Measurements from ENCODE around the gene SLC12A3.
A peak's percentile ranks its signal among the peaks of the same experiment; 100 is the strongest.
"Not testable (repeated sequence)": the region's sequence is repeated elsewhere in the genome, so short reads cannot be mapped to it uniquely, and the experiment has no call there.

SLC12A3 gene

DNA sequence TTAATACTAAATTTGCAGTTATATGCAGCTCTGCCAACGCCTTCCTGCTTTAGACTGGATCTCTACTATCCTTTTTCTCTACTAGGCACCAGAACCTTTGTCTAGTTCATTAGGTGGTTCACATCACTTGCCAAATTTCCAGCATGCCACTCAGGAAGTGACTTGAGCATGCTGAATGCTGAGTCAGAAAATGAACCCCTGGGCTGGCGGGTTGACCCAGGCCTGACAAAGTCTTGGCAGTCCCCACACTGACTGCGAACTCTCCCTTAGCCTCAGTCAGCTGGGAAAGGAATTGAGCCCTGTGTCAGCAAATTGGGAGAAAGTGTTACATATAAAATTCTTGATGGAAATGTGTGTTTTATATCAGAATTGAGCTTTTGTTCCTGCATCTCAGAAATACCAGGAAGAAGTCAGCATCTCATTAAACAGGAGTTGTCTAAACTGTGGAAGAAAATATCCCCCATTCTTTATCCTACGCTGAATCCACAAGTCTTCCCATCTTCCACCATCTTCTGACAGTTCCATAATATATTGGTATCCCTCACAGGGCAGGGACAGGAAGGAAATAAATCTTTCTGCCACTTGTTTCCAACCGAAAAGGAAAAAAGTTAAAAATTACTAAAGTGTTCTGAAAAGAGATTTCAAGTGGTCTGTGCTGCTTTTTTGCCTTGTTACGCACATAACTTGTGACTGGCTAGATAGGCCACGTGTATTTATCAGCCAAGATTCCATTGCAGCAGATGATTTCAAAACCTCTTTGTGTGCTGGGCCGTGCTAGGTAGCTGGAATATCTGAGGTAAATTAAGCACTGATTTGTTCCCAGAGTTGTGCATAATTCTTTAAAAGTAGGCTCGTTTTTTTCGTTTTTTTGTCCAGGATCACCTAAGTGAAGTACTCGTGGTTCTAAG, 16.7 kb upstream of the SLC12A3 start:
- peak; percentile 66 for DNase-seq (ENCODE audit: low read depth)

DNA sequence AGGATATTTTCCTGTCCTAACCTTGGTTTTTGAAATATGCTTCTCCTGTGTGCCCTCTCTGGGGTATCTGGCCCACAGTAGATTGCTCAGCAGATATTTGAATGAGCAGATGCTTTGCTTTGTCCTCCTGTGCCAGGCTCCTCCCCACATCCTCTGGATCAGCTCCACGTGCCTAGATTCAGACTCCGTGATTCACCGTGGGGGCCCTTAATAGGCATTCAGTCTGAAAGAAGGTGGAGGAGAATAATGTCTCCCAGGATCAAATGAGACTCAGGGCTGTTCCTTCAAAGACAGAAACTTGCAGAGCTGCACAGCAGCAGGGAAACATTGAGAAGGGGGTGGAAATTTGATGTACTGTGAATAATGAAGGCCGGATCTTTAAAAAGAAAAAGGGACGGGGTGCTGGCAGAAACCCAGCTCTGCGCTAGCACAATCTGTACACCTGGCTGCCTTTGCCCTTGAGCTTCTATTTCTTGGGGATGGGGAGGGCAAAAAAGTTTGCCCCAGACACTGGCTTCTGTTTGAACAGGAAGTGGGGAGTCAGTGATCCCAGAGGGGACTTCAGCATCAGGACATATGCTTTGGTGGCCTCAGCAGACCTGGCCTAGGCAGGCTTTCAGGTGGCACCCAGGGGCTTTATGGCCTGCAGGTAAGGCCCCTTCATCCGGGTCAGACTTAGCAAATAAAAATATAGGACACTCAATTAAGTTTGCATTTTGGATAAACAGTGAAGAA, 15.9 kb upstream of the SLC12A3 start:
- peak; percentile 65 for DNase-seq (ENCODE audit: low read depth)

DNA sequence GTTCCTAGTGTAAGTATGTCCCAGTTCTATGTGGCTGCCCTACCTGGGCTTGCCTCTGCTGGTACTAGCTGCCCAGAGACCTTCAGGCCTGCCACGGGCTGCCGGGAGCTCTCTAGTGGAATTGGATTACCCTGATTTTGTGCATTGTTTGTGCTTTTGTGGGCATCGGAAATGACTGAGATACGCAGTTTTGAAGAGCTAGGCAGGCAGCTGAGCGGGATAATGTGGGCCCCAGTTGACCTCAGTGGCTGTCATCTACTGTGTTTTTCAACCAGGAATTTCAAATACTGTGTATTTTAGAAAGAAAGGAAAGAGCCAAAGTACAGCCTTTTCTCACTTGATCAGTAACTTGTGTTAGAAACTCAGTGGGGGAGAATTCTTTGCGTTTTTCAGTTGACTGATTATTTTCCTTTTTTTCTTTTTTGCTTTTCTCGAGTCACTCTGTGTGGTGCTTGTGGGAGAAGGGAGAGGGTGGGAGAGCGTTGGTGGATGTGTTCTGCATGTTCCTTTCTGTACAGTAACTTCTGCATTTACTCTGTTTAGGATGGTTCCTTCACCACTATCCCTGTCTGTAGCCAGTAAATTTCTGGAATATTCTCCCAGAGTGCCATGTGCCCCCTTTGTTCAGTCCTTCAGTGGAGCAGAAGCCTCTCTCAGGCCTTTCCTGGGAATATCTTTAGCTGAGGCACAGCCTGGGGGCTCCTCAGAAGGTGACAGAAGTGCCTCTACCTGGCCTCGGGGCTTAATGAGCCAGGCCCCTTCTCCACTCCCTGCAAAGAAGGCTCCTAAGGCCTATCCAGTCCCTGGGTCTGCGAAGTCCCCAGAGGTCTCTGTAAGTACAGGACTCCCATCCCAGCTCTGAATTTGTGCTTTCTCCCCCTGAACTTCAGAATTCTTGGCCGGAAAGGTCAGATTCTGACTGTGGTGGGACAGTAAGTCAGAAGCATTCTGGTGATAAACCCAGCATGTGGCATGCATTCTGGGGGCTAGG, 15.0 kb upstream of the SLC12A3 start:
- DNase-seq (ENCODE audit: low read depth) = no peak

DNA sequence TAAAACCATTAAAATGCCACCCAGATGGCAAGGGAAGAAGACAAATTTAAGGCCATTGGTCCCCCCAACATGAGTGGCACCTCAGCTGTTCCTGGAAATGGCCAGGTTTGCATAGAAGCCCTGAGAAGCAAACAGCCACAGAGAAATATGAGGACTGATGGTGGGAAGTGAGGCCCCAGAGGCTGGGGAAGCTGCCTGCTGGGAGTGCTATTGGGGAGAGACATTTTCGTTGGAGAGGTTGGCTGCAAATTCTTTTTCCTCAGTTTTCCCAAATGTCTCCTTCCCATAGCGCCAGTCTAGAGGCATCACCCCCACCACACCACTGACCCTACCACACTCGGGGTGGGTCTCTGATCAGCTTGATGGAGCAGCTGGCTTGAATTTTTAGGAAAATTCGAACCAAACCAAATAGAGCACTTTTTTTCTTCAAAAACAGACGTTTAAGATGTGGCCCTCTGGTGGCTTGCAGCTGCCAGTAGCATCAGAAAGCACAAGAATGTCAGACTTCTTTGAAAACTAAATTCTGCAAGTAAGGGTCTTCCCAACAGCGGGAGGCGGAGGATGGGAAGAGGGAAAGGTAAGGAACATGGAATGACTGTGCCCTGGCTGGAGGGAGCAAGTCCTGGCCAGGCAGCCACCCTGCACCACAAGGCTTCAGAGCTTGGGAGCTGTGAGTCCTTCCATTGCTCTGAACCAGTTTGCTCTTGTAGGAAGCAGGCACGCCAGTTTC, 13.2 kb upstream of the SLC12A3 start:
- DNase-seq (ENCODE audit: low read depth) = no peak

DNA sequence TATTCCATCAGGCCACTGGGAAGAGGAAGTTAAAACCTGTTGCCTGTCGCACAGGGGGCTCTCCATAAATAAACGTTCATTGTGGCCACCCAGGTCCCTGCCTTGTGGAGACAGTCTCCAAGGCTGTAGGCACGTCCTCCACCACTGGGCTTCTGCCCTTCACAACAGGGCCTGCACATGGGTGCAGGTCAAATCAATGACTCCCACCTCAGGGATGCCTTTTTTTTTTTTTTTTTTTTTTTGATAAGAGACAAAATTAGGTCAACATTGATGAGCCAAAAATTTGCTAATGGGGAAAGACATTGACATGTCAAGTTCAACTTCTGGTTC, 12.6 kb upstream of the SLC12A3 start:
- DNase-seq (ENCODE audit: low read depth) = no peak

DNA sequence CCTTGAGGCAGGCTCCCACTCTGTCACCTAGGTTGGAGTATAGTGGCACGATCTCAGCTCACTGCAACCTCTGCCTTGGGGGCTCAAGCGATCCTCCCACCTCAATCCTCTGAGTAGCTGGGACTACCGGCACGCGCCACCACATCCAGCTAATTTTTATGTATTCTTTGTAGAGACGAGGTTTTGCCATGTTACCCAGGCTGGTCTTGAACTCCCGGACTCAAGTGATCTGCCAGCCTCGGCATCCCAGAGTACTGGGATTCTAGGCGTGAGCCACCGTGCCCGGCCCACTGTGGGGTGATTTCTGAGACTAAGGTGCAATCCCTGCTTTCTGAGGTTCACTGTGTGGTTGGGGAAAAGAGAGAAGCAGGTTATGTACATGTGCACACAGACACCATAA, 12.0 kb upstream of the SLC12A3 start:
- no peak for DNase-seq (ENCODE audit: low read depth)

DNA sequence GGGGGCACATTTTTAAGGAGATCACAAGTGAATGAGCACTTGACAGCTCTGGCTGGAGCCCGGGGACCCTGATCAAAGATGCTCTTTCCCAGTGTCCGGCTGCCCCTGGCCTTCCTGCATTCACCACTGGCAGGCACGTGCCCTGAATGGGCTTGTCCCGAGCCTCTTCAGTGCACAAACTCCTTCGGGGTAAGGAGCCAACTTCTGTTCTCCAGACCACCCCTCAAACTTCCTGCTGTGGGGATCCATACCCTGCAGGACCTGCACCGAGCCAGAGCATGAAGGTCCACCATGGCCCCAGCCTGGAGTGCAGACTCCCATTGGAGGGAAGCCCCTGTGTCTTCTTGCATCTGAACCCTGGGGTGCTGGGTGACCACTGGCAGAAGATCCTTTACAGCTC, 9.8 kb upstream of the SLC12A3 start:
- no peak for DNase-seq (ENCODE audit: low read depth)

DNA sequence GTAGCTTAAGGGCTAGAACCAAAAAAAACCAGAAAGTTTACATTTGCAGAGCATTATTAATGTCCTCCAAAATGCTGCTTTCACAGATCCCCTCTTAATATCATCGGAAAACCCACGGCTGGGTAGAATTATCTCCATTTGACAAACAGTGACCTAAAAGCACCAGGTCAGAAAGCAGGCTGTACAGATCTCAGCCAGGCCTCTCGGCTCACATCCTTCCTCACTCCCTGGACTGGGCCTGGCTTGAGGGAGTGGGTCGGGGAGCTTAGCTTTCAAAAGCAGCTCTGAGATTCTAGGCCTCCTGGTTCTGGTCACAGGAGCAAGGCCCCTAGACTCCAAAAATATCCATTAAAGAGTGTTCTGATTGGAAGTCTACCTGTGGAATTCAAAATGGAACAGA, 9.1 kb upstream of the SLC12A3 start:
- DNase-seq (ENCODE audit: low read depth) = no peak

DNA sequence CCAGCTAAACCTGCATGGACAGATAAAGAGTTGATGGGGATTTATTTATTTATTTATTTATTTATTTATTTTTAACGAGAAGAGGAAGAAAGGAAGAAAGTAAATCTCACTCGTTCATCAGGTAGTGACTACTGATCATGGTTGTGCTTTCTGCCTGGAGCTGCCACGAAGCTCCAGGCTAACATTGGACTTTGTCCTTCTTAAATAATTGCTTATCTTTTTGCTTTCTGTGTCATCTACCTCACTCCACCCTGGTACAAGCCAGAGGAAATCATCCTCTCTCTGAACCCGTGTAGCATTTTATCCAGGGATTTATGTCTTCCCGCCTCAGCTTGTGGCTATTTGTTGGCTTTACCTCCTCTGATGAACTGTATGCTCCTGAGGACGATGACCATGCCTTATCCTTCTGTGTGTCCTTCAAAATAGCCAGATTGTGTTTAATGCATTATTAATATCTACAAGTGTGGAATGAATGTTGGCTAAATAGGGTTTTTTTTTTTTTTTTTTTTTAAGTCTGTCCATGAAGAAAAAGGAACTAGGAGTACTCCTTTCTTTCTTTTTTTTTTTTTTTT, 8.0 kb upstream of the SLC12A3 start:
- no peak for DNase-seq (ENCODE audit: low read depth)

DNA sequence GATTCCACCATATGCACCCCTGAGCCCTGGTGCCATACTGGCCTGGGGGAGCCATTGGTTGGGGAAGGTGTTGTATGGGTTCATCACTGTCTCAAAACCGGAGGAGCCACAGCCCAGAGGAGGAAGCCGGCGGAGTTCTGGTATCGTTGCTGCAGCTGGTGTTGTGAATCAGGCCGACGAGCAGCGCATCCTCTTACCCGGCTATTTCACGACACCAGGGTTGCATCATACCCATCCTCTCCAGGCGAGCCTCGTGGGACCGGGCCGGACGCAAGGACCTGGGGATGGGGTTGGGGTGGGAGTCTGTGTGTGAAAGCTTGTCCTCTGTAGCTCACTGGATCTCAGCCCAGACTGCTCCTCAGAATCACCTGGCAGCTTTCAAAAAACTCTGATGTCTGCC, 6.6 kb upstream of the SLC12A3 start:
- DNase-seq (ENCODE audit: low read depth) = no peak

DNA sequence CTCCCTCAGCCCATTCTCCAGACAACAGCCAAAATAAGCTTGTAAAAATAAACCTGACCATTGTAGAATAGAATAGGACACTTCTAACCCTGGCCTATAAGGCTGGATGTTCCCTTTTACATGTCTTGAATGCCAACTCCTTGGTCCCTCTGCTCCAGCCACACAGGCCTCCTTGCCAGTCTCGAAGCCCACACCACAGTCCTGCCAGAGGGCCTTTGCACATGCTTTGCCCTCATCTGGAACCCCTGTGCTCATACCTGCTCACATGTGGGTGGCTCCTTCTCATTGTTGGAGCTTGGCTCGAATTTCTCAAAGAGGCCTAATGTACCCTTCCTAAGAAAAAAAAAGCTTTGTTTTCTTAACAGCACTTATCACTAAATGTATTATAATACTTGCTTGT, 5.4 kb upstream of the SLC12A3 start:
- no peak for DNase-seq (ENCODE audit: low read depth)

DNA sequence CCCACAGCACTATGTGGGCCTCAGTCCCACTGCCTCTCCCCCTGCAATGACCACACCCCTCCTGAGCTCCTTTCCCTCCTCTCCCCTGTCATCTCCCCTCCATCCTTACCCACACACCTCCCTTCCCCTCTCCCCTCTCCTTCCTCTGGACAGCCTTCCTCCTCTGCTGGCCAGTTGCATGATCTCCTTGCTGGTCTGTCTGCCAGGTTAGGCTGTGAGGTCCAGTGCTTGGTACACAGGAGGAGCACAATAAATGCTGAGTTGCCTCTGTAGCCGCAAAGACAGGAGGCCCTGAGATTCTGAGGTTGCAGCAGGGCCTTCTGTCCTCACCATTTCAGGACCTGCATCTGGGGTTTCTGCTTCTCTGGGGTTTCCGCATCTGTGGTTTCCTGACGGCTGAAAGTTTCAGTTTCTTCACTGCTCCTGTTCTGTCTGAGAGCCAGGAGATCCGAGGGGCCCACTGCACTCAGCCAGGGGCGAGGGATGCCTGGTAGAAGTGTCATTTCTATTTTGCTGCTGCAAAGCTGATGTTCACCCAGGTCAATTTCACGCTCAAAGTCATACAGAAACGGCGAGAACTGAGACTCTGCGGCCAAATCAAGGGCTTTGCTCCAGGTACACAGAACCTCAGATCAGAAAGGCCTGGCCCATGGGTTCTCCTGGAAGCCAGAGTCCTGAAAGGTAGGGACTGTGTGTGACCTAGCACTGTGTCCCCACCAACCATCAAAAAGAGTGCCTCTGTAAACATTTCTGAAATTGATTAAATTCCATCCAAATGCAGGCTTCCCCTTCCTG, 4.6 kb upstream of the SLC12A3 start:
- no peak for DNase-seq (ENCODE audit: low read depth)

DNA sequence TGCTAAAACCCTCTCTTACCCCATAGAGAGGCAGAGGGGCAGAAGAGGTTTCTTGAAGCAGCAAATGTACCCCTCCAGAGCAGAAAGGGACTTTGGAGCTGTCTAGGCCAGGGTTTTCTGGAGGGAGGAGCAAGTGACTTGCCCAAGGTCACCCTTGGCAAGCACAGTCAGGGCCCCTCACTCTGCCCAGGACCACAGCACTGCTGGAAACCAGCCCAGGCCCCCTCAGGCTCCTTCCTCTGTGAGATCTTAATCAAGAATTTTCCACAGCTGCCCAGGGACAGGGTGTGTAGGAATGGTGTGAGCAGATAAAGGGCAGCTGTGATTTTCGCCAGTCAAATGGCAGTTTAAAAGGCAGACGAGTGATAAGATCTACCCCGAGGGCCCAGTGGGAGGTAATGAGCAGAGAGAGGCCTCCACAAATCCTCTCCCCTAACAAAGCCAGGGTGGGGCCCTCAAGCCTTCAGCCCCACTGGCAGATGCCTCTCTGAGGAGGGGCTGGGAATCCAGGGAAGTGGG, 3.9 kb upstream of the SLC12A3 start:
- DNase-seq (ENCODE audit: low read depth) = no peak

DNA sequence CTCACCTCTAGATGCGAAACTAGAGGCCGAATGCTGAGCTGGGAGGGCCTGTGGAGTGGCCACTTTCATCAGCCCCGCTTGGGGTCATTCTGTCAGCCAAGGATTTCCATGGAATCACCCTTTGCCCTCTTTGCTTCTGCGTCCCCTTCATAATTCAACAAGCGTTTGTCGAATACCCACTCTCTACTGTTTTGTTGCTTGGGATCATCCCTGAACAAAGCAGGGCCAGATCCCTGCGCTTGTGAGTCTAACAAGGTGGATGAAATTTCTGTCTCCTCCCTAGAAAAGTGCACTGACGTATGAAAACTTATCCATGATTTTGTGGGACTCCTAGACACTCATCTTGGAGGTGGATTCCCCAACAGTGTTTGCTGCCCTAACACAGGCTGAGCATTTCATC, 3.3 kb upstream of the SLC12A3 start:
- no peak for DNase-seq (ENCODE audit: low read depth)

DNA sequence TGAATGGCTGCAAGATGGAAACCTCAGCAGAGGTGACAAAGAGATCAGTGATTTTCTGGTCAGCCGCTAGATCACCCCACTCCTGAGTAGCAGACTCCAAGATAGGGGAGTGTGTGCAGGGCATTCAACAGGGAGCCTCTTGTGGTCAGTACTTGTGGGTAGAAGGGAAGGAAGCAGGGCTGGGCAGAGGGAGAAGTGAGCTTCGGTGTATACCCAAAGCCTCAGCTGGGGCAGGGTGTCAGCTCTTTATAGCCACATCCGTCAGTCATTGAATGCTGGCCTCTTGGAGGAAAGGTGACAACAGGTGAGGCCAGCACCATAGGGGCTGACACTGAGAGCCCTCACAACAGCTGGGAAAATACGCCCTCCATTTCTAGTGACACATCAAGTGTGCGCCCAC, 2.2 kb upstream of the SLC12A3 start:
- DNase-seq (ENCODE audit: low read depth) = no peak

DNA sequence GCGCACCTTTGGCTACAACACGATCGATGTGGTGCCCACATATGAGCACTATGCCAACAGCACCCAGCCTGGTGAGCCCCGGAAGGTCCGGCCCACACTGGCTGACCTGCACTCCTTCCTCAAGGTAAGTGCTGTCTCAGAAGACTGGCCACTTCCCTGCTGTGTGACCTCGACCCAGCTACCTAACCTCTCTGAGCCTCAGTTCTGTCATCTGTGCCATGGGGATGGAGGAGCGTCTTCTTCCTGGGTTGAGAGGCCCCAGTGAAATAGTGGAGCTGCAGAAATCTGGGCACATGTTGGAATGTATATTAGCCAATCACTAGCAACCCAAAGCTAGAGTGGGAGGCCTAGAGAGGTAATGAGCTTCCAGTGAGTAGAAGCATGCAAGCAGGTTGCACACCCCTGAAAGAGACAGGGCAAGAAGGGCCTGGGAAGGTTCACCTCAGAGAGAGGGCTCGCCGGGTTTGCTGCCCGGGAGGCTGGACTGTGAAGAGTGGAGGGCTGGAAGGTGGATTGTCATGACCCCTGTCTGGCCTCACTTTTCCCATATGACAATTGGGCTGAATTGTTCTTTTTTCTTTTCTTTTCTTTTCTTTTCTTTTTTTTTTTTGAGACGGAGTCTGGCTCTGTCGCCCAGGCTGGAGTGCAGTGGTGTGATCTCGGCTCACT, 521 bp downstream of the SLC12A3 start:
- no peak for DNase-seq (ENCODE audit: low read depth)

DNA sequence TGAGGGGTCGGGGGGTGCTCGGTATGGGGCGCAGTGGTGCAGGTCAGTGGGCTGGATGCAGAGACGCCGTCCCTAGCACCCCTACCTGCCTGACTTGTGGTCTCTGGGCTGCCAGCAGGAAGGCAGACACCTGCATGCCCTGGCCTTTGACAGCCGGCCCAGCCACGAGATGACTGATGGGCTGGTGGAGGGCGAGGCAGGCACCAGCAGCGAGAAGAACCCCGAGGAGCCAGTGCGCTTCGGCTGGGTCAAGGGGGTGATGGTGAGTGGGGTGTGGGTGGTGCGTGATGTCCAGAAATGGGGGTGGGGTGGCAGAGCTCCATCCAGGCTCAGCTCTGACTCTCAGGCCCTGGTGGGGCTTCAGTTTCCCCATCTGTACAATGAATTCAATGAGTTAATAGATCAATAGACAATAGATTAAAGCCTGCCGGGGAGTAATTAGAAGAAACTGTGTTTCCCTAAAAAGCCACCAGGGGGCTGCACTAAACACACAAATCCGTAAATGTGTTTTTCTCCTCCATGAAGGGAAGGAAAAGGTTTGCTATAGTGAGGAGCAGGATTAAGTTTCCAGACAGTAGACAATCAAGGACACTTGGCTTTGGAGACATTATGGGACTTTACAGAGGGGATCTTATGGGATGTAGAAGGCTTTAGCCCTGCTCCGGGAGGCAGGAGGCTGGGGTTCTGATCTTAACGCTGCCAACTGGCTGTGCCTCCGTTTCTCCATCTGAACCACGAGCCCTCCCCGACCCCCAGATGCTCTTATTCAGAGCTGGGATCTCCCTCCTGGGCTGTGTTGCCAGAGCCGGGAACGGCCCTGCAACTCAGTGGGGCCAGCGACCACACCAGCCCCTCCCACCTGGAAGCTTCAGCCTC, 2.2 kb downstream of the SLC12A3 start:
- DNase-seq (ENCODE audit: low read depth) = no peak

DNA sequence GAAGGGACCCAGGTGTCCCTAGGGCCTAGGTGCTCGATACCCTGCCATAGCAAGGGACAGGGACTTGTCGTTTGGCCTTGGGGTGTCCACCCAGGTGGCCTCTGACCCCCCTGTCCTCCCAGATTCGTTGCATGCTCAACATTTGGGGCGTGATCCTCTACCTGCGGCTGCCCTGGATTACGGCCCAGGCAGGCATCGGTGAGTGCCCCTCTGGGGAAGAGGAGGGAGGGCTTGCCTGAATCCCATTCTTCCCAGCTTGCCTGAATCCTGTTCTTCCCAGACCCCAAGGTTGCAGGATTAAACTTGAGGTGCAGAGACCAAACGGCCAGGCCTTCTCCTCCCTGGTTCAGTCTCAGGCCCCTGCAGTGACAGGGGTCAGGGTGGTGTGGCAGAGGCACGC, 3.2 kb downstream of the SLC12A3 start:
- DNase-seq (ENCODE audit: low read depth) = no peak

DNA sequence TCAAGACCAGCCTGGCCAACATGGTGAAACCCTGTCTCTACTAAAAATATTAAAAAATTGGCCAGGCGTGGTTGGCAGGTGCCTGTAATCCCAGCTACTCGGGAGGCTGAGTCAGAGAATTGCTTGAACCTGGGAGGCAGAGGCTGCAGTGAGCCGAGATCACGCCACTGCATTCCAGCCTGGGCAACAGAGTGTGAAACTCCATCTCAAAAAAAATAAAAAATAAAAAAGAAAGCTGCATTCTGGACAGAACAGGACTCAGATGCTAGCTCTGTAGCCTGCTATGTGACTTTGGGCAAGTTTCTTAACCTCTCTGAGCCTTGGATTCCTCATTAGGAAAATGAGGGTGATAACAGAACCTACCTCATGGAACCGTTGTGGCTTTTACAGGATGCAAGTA, 3.8 kb downstream of the SLC12A3 start:
- DNase-seq (ENCODE audit: low read depth) = not testable (repeated sequence)

Measured in HS-5 (cell line).